NCI-H2227 treated with DMSO at 0.1 percent for 48 hours (cell line): ENCODE data around the gene LLPH.
A peak's percentile ranks its signal among the peaks of the same experiment; 100 is the strongest.

ENCODE experiments used
- DNase-seq: peaks from one replicate; lab custom pipeline; 2025; lab: John Stamatoyannopoulos, UW

The LLPH gene

GRCh38 chr12:66090157-66090556 lies 40.4 kb downstream of the LLPH start:
- DNase-seq: no peak

GRCh38 chr12:66087365-66087943 lies 43.1 kb downstream of the LLPH start:
- DNase-seq: peak; percentile 11

- DNase-seq: no peak
Observed at GRCh38 chr12:66085998-66086397, 44.6 kb downstream of the LLPH start.

- DNase-seq: no peak
Observed at GRCh38 chr12:66085213-66085612, 45.3 kb downstream of the LLPH start.

GRCh38 chr12:66083766-66084165 lies 46.8 kb downstream of the LLPH start:
- no peak for DNase-seq

- DNase-seq: no peak
Observed at GRCh38 chr12:66082744-66083143, 47.8 kb downstream of the LLPH start.

- DNase-seq: no peak
Observed at GRCh38 chr12:66080791-66081190, 49.8 kb downstream of the LLPH start.

GRCh38 chr12:66077542-66077941 lies 53.0 kb downstream of the LLPH start:
- no peak for DNase-seq

- DNase-seq: no peak
Observed at GRCh38 chr12:66074561-66074960, 56.0 kb downstream of the LLPH start.

- DNase-seq: no peak
Observed at GRCh38 chr12:66072566-66072965, 58.0 kb downstream of the LLPH start.

GRCh38 chr12:66072135-66072534 lies 58.4 kb downstream of the LLPH start:
- no peak for DNase-seq

GRCh38 chr12:66071549-66071948 lies 59.0 kb downstream of the LLPH start:
- DNase-seq: no peak

- DNase-seq: no peak
Observed at GRCh38 chr12:66070378-66071120, 60.0 kb downstream of the LLPH start.

- DNase-seq: no peak
Observed at GRCh38 chr12:66066929-66067523, 63.5 kb downstream of the LLPH start.
